Measurements from ENCODE around the gene GPC5.
"Not testable (repeated sequence)": the region's sequence is repeated elsewhere in the genome, so short reads cannot be mapped to it uniquely, and the experiment has no call there.

Gene GPC5

DNA sequence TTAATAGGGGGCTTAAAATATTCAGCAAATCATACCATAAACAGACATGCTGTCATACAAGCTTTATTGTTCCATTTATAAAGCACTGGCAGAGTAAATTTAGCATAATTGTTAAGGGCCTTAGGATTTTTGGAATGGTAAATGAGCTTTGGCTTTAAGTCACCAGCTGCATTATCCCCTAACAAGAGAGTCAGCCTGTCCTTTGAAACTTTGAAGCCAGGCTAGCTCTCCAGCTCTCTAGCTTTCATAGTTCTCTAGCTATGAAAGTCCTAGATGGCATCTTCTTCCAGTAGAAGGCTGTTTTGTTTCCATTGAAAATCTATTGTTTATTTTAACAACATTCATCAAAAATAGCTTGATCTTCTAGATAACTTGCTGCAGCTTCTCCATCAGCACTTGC, 1407.3 kb downstream of the GPC5 start:
- no peak for DNase-seq

DNA sequence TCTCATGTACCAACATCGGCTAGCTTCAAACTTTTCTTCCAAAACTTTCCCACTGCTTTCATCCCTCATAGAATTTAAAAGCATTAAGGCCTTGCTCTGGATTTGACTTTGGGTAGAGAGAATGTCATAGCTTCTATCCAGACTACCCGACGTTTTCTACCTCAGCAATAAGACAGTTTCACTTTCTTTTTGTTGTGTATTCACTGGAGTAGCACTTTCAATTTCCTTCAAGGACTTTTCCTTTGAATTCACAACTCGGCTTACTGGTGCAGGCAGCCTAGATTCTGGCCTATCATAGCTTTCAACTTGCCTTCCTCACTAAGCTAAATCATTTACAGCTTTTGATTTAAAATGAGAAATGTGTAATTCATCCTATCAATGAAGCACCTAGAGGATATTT, 1407.8 kb downstream of the GPC5 start:
- no peak for DNase-seq

DNA sequence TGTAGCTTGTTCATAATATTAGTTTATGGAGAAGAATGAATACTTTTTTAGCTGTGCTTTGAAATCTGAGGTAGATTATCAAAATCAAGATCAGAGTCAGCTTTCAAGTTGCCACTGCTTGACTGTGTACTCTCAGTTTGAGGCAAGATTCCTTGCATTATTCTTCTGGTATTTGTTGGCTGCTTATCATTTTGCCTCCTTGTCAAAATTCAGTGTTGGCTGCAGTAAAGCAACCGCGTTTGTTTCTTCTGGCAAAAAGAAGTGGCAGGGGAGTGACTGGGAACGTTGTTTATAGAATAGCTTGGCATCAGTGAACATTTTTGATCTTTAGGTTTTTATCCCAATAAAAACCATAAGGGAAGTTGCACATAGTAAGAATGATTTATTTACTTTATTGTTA, 1408.9 kb downstream of the GPC5 start:
- DNase-seq: no peak

DNA sequence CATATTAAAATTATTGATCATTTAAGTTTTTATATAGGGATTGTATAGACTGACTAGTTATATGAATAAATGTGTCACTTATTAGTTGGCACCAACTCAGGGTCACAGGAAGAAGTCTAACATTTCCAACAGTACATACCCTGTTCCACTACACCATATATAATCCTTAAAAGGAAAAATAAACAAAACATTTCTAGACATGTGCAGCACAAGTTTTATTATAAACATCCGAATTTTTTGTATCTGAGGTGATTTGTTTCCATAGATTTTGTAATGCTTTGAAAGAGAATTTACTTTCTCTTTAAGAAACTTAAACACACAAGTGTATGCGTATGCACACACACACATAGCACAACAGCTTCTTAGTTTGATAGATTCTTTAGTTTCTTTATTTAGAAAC, 1409.5 kb downstream of the GPC5 start:
- no peak for DNase-seq

DNA sequence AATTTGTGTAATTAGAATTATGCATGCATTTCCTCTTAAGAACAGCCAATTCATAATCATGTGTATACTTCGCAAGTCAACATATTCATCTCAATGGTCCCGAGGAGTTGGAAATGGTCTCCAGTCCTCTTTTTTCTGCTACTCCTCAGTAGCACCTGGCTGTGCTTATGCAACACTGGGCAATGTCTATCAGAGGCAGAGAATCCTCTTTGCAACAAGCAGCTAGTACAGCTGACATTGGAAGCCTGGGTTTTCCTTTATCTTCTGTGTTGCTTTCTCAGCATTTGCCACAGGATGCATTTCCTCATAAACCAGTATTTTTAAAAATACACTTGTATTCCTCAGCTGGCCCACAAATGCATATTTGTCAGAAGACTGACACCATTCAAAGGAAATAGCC, 1422.9 kb downstream of the GPC5 start:
- no peak for DNase-seq

GRCh38 chr13:92823059-92823458, 1424.6 kb downstream of the GPC5 start:
- DNase-seq: no peak

- DNase-seq: no peak
These were observed 1427.6 kb downstream of the GPC5 start for GRCh38 chr13:92825938-92826596.

- DNase-seq: no peak
These were observed 1429.1 kb downstream of the GPC5 start for GRCh38 chr13:92827503-92827902.

- DNase-seq: no peak
These were observed 1431.5 kb downstream of the GPC5 start for GRCh38 chr13:92829930-92830329.

GRCh38 chr13:92830821-92831220, 1432.4 kb downstream of the GPC5 start:
- DNase-seq: no peak

- DNase-seq: no peak
These were observed 1434.7 kb downstream of the GPC5 start for GRCh38 chr13:92833071-92833470.

GRCh38 chr13:92836171-92836570, 1437.8 kb downstream of the GPC5 start:
- no peak for DNase-seq

GRCh38 chr13:92838786-92839185, 1440.4 kb downstream of the GPC5 start:
- DNase-seq: no peak

- no peak for DNase-seq
These were observed 1443.7 kb downstream of the GPC5 start for GRCh38 chr13:92842145-92842544.

DNA sequence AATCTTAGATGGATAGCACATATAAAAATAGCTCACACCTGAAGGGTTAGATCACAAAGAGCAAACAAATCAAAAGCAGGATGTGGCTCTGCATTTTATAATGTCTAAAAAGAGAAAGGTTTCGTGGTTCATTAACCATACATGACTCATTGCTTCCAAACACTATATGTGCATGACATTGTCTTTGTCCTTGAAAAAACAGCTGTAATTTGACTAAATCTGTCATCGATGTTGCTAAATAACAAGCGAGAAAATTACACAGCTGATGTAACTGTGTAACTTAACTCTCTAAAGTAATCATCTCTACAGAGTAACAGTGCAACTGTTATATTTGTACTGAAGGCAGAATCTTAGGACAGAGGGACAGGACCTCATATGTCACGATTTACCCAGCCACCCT, 1445.1 kb downstream of the GPC5 start:
- no peak for DNase-seq

DNA sequence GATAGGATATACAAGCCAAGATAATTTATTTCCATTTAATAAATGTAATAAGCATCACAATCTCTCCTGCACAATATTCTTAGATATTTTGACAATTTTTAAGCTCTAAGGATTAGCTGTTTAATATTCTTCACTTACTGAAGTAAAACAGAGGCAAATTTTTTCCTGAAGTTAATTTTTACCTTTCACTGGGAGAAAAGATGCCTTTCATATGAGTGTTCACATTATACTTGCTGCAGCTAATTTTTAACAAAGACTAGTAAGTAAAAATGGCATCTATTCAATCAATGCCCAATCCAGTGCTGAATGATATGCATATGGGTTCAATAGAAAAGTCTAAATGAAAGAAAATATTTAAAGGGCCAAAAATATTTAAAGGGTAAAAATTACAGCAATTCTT, 1451.0 kb downstream of the GPC5 start:
- DNase-seq: no peak

- no peak for DNase-seq
These were observed 1466.3 kb downstream of the GPC5 start for GRCh38 chr13:92864584-92865284.

DNA sequence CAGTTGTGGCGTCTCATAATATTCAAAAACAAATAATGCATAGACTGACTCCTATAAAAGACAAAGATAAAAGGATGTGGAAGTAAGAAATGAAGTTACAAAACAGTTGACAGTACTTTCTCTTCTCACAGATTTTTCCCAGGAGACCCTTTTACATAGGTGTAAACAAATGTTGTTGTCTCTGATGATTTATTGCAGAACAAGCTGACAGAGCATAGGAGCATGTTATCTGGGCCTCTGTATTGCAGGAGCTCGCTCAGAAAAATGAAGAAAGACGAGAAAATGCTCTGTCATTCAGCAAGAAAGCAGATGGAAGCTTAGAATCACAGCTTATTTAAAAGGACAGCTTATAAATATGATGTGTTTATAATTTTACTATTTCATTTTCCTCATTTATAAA, 1474.6 kb downstream of the GPC5 start:
- no peak for DNase-seq

- DNase-seq: no peak
These were observed 1488.2 kb downstream of the GPC5 start for GRCh38 chr13:92886535-92887077.

- DNase-seq: no peak
These were observed 1496.0 kb downstream of the GPC5 start for GRCh38 chr13:92894447-92894846.

DNA sequence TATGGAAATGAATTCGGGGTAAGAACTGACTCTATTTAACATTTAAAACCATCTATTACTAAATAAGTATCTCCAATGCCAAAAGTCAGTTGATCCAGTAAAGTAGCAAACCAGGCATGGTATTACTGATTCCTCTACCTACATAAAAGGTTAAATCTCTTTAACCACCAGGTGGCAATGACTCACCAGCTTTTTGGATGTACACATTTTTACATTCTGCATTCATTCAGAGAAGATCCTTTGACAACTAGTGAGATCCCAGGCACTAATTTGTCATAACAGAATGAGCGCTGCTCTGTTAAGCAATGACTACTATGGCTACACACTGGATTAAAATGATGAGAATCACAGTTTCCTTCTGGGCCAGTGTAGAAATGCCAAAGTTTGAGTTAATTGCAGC, 1498.4 kb downstream of the GPC5 start:
- no peak for DNase-seq

DNA sequence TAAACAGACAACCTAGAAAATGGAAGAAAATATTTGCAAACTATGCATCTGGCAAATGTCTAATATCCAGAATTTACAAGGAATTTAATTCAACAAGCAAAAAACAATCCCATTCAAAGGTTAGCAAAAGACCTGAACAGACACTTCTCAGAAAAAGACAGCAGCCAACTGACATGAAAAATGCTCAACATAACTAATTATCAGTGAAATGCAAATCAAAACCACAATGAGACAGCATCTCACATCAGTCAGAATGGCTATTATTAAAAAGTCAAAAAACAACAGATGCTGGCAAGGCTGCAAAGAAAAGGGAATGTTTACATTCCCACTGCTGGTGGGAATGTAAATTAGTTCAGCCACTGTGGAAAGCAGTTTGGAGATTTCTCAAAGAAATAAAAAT, 1500.5 kb downstream of the GPC5 start:
- not testable (repeated sequence) for DNase-seq

DNA sequence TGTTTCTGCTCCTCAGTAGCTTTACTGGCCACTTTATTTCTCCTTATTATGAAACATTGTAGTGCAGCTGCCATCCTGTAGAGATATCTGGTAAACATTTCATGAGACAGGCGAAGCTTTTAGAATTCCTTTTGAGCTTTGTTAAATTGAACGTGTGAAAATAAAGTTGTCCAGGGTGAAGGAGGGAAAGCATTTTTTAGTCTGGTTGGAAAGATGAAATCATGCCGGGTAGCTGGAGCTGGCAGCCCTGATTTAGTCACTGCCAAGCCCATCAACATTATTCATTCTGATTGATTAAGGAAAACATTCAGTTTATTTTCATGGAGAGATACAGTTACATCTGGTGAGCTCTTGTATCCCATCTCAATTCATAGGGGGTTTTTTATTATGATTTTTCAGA, 1502.0 kb downstream of the GPC5 start:
- no peak for DNase-seq

GRCh38 chr13:92901739-92902138, 1503.3 kb downstream of the GPC5 start:
- no peak for DNase-seq

DNA sequence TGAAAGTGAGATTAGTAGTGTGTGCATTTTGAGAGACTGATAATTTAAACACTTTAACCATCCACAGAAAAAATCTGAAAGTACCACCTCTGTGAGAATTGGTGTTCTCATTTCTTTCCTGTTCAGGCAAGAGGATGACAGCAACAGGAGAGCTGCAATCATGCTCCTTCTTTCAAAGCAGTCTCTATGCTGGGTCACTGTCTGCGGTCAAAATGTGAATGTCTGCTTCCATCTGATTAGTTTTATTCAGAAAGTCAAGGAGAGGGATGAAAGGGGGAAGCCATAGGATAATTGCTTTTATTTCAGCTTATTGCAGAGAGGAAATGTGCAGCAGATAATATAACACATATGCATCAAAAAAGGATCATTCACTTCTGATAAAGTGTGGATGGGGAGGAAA, 1514.2 kb downstream of the GPC5 start:
- DNase-seq: no peak
